SK-N-SH (cell line): ENCODE data around the gene TMEM132E. TPM values are rescaled to one million over a fixed set of nuclear protein-coding genes. Genes with fewer than 3 reads are reported as not detected.

Experiments used
- CTCF ChIA-PET: fragments of 300-600, 350-600 bp; formaldehyde crosslinking; extraction: SDS; loops from one replicate; lab custom pipeline; 2021; lab: Yijun Ruan, JAX
- POLR2A ChIA-PET: fragments of 350-600 bp; sonication (Branson Sonifier 250); formaldehyde crosslinking; extraction: SDS; loops from one replicate; lab custom pipeline; 2020; ENCODE audit warnings: antibody characterized with exemption, inconsistent platforms; lab: Yijun Ruan, JAX
- DNase-seq: peaks from one replicate; pipeline ENCODE4 v3.0.0; 2012
- H2AFZ ChIP-seq: fragments of 200-600 bp; sonication (generic); 2 replicates; pipeline ENCODE4 v1.8.1; 2016; ENCODE audit warnings: antibody characterized with exemption, mild to moderate bottlenecking, low read depth
- H3F3A ChIP-seq: fragments of 200-600 bp; sonication (generic); replicated peaks from 2 replicates; pipeline ENCODE3; 2016; ENCODE audit warnings: antibody characterized with exemption, mild to moderate bottlenecking; ENCODE audit not compliant: insufficient read depth
- H3K27ac ChIP-seq, 2 experiments: fragments of 200-500 bp in 1 of 2; fragments of 200-600 bp in 1 of 2; sonication (Bioruptor generic) in 1 of 2; sonication (generic), shearing (Covaris generic) in 1 of 2; 2 replicates each; pipeline versions ENCODE4 v1.5.1 to v1.6.1; 2014 to 2016; ENCODE audit warnings: low read depth in 2 of 2, inconsistent platforms in 1 of 2, low read length in 1 of 2, mild to moderate bottlenecking in 1 of 2, mixed read lengths in 1 of 2
- H3K27me3 ChIP-seq: fragments of 200-600 bp; sonication (generic), shearing (Covaris generic); 2 replicates; pipeline ENCODE4 v1.6.1; 2016; ENCODE audit warnings: mixed run types; ENCODE audit not compliant: insufficient read depth
- H3K36me3 ChIP-seq, 2 experiments: fragments of 200-500 bp in 1 of 2; fragments of 200-600 bp in 1 of 2; sonication (Bioruptor generic) in 1 of 2; sonication (generic) in 1 of 2; replicated peaks in 1 of 2; 2 replicates each; pipeline versions ENCODE3 to v1.5.1; 2014 to 2016; ENCODE audit warnings: low read length in 1 of 2, mild to moderate bottlenecking in 1 of 2; ENCODE audit not compliant: insufficient read depth in 2 of 2, control insufficient read depth in 1 of 2
- H3K4me1 ChIP-seq, 2 experiments: fragments of 200-500 bp in 1 of 2; fragments of 200-600 bp in 1 of 2; sonication (Bioruptor generic) in 1 of 2; sonication (generic), shearing (Covaris generic) in 1 of 2; 2 replicates each; pipeline versions ENCODE4 v1.5.1 to v1.6.1; 2014 to 2016; ENCODE audit warnings: low read depth in 1 of 2, low read length in 1 of 2, mixed run types in 1 of 2; ENCODE audit not compliant: insufficient read depth in 2 of 2, control insufficient read depth in 1 of 2
- H3K4me2 ChIP-seq: fragments of 200-600 bp; sonication (generic), shearing (Covaris generic); 2 replicates; pipeline ENCODE4 v1.6.1; 2017; ENCODE audit warnings: mixed run types
- H3K4me3 ChIP-seq, 2 experiments: fragments of 200-500 bp in 1 of 2; fragments of 200-600 bp in 1 of 2; sonication (Bioruptor generic) in 1 of 2; sonication (generic), shearing (Covaris generic) in 1 of 2; 2 replicates each; pipeline versions ENCODE4 v1.5.1 to v1.8.1; 2014 to 2016; ENCODE audit warnings: low read depth in 2 of 2, inconsistent platforms in 1 of 2, low read length in 1 of 2, mild to moderate bottlenecking in 1 of 2, mixed read lengths in 1 of 2, moderate library complexity in 1 of 2
- H3K79me2 ChIP-seq: fragments of 200-600 bp; sonication (generic); 2 replicates; pipeline ENCODE4 v1.8.1; 2017; ENCODE audit warnings: mild to moderate bottlenecking; ENCODE audit not compliant: insufficient read depth
- H3K9ac ChIP-seq: fragments of 200-600 bp; sonication (generic); 2 replicates; pipeline ENCODE4 v1.6.1; 2017; ENCODE audit warnings: mixed run types
- H3K9me2 ChIP-seq: fragments of 200-600 bp; sonication (generic); 2 replicates; pipeline ENCODE4 v1.6.1; 2017; ENCODE audit warnings: mixed run types
- H3K9me3 ChIP-seq: fragments of 200-600 bp; sonication (generic); 2 replicates; pipeline ENCODE4 v1.6.1; 2017; ENCODE audit warnings: mixed run types, mild to moderate bottlenecking, moderate library complexity
- H4K20me1 ChIP-seq: fragments of 200-600 bp; sonication (generic); 2 replicates; pipeline ENCODE4 v1.6.1; 2017; ENCODE audit warnings: mild to moderate bottlenecking, mixed run types; ENCODE audit not compliant: insufficient read depth
- EP300 ChIP-seq, 2 experiments: IDR thresholded peaks; 2 replicates each; pipeline versions ENCODE4 v1.4.0 to v1.6.1; 2012; ENCODE audit warnings: borderline replicate concordance in 1 of 2, low read depth in 1 of 2, low read length in 1 of 2
- EZH2phosphoT487 ChIP-seq: fragments of 200-600 bp; sonication (generic); IDR thresholded peaks from 2 replicates; pipeline ENCODE4 v1.6.1; 2017; ENCODE audit warnings: low read depth, mixed run types, mild to moderate bottlenecking, antibody characterized with exemption, moderate library complexity, borderline replicate concordance
- GABPA ChIP-seq: IDR thresholded peaks from 2 replicates; pipeline ENCODE4 v1.4.0; 2012; ENCODE audit warnings: low read depth, mild to moderate bottlenecking
- MAX ChIP-seq: IDR thresholded peaks from 2 replicates; pipeline ENCODE4 v1.4.0; 2012; ENCODE audit warnings: low read depth
- MXI1 ChIP-seq: IDR thresholded peaks from 2 replicates; pipeline ENCODE4 v1.6.1; 2012; ENCODE audit warnings: mild to moderate bottlenecking, low read depth, low read length, improper control_type of control experiment
- NFIC ChIP-seq: IDR thresholded peaks from 2 replicates; pipeline ENCODE4 v1.4.0; 2012; ENCODE audit warnings: borderline replicate concordance
- POLR2AphosphoS5 ChIP-seq: IDR thresholded peaks from 2 replicates; pipeline ENCODE4 v1.6.1; 2012; ENCODE audit warnings: low read depth, low read length
- RFX5 ChIP-seq: IDR thresholded peaks from 2 replicates; pipeline ENCODE4 v1.6.1; 2012; ENCODE audit warnings: mild to moderate bottlenecking, improper control_type of control experiment, low read length
- SIN3A ChIP-seq: IDR thresholded peaks from 2 replicates; pipeline ENCODE4 v1.6.1; 2012; ENCODE audit warnings: low read depth, mild to moderate bottlenecking, low read length, moderate library complexity, borderline replicate concordance
- SMC3 ChIP-seq: IDR thresholded peaks from 2 replicates; pipeline ENCODE4 v1.6.1; 2012; ENCODE audit warnings: low read depth, low read length, improper control_type of control experiment
- TAF1 ChIP-seq: IDR thresholded peaks from 2 replicates; pipeline ENCODE4 v1.6.1; 2012; ENCODE audit warnings: low read depth, mild to moderate bottlenecking, low read length, moderate library complexity, borderline replicate concordance
- WGBS: methylation state at CpG from one replicate; pipeline ENCODE4 v1.1.6; 2017; ENCODE audit warnings: low lambda C conversion rate; 5-methylcytosine and 5-hydroxymethylcytosine counted together
- polyA plus RNA-seq, 3 experiments: library from polyadenylated mRNA; depleted of rRNA; stranded (reverse); fragments of >200 nt; gene quantifications; 2 replicates each; pipeline ENCODE4 v1.2.3, GENCODE V29; 2012
- TF ChIP-seq, protein P1 (sequence below): IDR thresholded peaks from 2 replicates; pipeline ENCODE4 v1.4.0; 2012; ENCODE audit warnings: low read depth, borderline replicate concordance
- TF ChIP-seq, protein P2 (sequence below): IDR thresholded peaks from 2 replicates; pipeline ENCODE4; 2012
- TF ChIP-seq, protein P3 (sequence below): IDR thresholded peaks from 2 replicates; pipeline ENCODE4 v1.6.1; 2012; ENCODE audit warnings: mild to moderate bottlenecking, low read depth, low read length, moderate library complexity

TMEM132E gene
- polyA plus RNA-seq, 1 of the 3 experiments (the other 2 are of a cell fraction), result not detected

GRCh38 chr17:34556931-34557330, 22.5 kb upstream of the TMEM132E start:
- H3K27ac ChIP-seq, result no peak overlapping the region
- no peaks in the 10 kb centered on the region for H3K79me2 ChIP-seq
- H3K36me3 ChIP-seq, result no peaks in the 10 kb centered on the region
- H3K4me3 ChIP-seq, result no peak overlapping the region
- no peaks in the 10 kb centered on the region for H3K27me3 ChIP-seq
- 50% methylated on average over 2 of the region's 2 CpGs for WGBS
- ChIA-PET CTCF (interaction anchor here (8.0 kb wide), 1 partner anchor 14 kb away, joined by 69 read pairs; no protein-coding TSS in a partner anchor), POLR2A (interaction anchor here (0.5 kb wide), 1 partner anchor 255 kb away, joined by 5 read pairs; no protein-coding TSS in a partner anchor)
- no peak for DNase-seq
- no peaks in the 10 kb centered on the region for H3K4me1 ChIP-seq
- no peaks in the 10 kb centered on the region for H4K20me1 ChIP-seq
- no peaks in the 10 kb centered on the region for H3F3A ChIP-seq
- no peak overlapping the region for H2AFZ ChIP-seq
- no peak for TF ChIP-seq POLR2AphosphoS5
- no peak for TF ChIP-seq MAX
- no peak for TF ChIP-seq TAF1
- no peak for TF ChIP-seq EZH2phosphoT487
- TF ChIP-seq SIN3A, result no peak
- TF ChIP-seq SMC3, result no peak
- no peak for TF ChIP-seq NFIC
- TF ChIP-seq, protein P1, sequence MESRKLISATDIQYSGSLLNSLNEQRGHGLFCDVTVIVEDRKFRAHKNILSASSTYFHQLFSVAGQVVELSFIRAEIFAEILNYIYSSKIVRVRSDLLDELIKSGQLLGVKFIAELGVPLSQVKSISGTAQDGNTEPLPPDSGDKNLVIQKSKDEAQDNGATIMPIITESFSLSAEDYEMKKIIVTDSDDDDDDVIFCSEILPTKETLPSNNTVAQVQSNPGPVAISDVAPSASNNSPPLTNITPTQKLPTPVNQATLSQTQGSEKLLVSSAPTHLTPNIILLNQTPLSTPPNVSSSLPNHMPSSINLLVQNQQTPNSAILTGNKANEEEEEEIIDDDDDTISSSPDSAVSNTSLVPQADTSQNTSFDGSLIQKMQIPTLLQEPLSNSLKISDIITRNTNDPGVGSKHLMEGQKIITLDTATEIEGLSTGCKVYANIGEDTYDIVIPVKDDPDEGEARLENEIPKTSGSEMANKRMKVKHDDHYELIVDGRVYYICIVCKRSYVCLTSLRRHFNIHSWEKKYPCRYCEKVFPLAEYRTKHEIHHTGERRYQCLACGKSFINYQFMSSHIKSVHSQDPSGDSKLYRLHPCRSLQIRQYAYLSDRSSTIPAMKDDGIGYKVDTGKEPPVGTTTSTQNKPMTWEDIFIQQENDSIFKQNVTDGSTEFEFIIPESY, result no peak
- TF ChIP-seq, protein P2, sequence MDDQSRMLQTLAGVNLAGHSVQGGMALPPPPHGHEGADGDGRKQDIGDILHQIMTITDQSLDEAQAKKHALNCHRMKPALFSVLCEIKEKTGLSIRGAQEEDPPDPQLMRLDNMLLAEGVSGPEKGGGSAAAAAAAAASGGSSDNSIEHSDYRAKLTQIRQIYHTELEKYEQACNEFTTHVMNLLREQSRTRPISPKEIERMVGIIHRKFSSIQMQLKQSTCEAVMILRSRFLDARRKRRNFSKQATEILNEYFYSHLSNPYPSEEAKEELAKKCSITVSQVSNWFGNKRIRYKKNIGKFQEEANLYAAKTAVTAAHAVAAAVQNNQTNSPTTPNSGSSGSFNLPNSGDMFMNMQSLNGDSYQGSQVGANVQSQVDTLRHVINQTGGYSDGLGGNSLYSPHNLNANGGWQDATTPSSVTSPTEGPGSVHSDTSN, result no peak
- TF ChIP-seq EP300 (IDR thresholded peaks at IDR 0.05; ENCODE audit: borderline replicate concordance in 1 of 2, low read depth in 1 of 2, low read length in 1 of 2), result no peak
- TF ChIP-seq, protein P3, sequence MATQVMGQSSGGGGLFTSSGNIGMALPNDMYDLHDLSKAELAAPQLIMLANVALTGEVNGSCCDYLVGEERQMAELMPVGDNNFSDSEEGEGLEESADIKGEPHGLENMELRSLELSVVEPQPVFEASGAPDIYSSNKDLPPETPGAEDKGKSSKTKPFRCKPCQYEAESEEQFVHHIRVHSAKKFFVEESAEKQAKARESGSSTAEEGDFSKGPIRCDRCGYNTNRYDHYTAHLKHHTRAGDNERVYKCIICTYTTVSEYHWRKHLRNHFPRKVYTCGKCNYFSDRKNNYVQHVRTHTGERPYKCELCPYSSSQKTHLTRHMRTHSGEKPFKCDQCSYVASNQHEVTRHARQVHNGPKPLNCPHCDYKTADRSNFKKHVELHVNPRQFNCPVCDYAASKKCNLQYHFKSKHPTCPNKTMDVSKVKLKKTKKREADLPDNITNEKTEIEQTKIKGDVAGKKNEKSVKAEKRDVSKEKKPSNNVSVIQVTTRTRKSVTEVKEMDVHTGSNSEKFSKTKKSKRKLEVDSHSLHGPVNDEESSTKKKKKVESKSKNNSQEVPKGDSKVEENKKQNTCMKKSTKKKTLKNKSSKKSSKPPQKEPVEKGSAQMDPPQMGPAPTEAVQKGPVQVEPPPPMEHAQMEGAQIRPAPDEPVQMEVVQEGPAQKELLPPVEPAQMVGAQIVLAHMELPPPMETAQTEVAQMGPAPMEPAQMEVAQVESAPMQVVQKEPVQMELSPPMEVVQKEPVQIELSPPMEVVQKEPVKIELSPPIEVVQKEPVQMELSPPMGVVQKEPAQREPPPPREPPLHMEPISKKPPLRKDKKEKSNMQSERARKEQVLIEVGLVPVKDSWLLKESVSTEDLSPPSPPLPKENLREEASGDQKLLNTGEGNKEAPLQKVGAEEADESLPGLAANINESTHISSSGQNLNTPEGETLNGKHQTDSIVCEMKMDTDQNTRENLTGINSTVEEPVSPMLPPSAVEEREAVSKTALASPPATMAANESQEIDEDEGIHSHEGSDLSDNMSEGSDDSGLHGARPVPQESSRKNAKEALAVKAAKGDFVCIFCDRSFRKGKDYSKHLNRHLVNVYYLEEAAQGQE, result no peak
- TF ChIP-seq RFX5, result no peak
- no peak for TF ChIP-seq GABPA
- TF ChIP-seq MXI1, result no peak
- H3K4me2 ChIP-seq, result no peak overlapping the region
- no peak overlapping the region for H3K9ac ChIP-seq
- H3K9me2 ChIP-seq, result no peaks in the 10 kb centered on the region
- no peaks in the 10 kb centered on the region for H3K9me3 ChIP-seq
